NCI-H146 treated with DMSO at 0.1 percent for 48 hours (cell line): Measurements from ENCODE around the gene HNRNPAB.

Experiments
- DNase-seq: peaks from one replicate; lab custom pipeline; 2025; ENCODE audit not compliant: unreplicated experiment; lab: John Stamatoyannopoulos, UW

The HNRNPAB gene

DNA sequence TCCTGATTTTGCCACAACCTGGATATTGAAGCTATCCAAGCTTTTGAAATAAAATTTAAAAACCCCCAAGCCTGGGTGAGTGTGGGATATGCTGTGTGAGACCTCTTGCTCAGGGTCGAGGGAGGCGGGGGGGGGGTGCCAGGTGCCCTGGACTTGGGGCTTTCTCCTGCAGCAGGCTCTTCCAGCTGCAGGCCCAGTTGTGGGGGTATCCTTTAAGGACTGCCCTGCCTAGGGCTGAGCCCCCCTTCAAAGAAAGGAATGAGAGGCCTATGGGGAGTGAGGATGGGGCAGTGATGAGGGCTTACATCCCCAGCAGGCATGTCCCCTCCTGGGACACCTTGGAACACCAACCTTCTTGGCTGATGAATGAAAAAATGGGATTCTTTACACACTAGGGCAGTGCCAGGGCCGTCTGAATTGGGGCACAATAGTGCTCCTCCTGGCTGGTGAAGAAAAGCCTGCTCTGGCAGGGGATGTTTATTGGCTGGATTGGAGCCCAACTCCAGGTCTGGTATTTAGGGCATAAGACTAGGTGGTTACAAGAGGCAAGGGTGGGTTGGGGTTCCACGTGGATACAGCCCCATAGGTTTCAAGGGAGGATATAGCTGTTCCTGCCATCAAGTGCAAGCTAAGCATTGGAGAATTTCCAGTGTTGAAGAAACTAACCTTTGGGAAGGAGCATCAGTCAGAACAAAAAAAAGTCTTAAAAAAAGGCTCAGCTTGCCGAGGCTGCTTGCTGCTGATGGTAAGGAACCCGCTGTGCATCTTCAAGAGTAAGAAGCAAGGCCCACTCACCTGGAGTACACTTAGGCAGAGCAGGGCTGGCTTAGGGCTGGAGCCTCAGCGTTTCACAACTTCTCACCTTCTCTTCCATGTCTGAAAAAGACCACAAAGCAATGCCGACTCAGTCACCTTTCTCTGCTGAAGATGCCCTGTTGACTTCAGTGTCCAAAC, 7.0 kb downstream of the HNRNPAB start:
- DNase-seq: no peak

DNA sequence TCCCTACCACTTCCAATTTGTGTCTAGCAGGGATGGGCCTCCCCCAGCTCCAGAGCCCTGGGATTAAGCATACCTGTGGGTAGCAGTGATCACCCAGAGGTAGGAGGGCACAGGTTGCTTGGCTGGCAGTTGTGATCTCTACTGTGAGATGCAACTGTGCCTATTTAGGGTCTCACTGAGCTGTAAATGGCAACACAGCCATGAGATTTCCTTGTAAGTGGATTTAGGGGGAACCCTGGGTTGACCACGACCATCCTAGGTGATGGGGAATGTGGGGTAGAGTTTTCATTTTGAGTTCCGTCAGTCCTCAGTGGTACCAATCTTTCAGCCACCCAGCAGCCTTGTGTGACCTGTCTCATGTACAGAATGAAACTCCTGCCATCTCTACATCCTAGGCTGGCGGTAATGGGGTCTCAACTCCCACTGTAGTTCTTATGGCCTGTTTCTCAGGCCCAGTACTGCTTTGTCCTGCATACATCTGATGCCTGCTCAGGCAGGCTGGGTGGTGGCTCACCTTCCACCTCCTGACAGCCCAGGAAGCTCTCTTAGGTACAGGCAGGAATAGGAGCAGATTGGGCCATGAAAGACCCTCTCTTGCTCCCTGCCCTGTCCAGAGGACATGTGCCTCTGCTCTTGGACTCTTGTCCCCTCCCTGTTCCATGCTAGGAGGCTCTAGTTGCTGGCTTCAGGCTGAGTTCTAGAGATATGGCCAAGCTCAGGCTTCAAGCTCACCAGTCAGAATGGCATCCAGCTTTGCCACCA, 8.1 kb downstream of the HNRNPAB start:
- DNase-seq: no peak

DNA sequence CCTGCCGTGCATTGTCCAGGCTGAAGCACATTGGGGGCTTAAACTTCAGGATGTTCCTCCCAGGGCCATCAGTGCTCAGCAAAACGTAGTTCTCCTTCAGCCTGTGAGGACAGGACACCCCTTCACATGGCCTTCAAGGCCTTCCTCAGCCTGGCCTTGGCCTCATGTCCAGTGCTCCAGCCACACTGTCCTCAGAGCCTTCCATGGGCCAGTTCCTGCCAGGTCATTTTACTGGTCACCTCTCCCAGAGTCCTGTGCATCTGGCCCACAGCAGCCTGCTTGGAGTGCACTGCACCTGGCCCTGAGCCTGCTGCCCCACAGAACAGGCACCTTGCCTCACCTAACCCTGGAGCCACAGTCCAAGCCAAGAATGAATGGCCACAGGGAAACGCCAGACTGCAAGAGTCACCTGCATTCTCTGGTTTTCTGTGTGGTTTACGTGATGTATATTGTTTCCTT, 8.7 kb downstream of the HNRNPAB start:
- no peak for DNase-seq

DNA sequence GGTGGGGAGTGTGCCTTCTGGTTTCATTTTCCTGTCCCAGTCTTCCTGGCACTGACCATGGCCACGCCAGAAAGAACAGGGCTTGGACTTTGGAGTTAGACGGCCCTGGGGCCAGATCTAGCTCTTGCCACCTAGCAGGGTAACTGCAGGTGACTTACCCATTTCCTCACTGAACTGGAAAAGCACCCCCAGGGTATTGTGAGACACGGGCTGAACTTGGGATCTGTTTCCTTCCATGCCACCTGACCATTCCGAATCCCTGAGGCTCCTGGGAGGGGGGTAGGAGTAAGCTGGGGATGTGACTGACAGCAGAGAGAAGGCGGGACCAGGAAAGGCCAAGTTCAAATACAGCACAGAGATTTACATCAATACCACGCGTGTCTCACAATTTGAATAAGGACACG, 9.4 kb downstream of the HNRNPAB start:
- no peak for DNase-seq

DNA sequence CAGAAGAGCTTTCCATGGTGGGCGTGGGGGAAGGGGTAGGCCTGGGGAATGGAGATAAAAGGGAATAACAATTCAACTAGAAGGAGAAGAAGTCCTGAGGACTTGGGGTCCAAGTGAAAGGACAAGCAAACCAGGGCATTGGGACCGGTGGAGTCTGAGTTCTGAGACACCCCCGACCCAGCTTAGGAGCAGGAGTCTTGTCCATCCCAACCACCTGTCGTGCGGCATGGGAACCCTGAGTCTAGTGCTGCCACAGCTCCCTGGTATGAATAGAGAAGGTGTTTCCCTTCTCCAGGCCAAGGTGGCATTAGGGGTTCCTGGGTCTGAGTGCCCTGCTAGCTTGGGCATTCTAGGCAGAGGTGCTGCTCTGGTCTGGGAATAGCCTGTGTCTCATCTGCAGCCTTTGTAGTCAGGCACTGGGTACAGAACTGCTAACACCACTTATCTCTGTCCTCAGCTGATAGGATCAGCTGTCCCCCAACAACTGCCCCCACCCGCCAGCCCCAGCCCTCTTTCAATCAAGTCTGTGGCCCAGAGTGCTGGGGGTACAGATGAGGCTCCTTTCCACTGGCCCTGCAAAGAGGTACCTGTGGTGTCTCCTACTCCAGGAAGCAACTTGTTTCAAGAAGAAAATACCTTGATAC, 9.9 kb downstream of the HNRNPAB start:
- no peak for DNase-seq

DNA sequence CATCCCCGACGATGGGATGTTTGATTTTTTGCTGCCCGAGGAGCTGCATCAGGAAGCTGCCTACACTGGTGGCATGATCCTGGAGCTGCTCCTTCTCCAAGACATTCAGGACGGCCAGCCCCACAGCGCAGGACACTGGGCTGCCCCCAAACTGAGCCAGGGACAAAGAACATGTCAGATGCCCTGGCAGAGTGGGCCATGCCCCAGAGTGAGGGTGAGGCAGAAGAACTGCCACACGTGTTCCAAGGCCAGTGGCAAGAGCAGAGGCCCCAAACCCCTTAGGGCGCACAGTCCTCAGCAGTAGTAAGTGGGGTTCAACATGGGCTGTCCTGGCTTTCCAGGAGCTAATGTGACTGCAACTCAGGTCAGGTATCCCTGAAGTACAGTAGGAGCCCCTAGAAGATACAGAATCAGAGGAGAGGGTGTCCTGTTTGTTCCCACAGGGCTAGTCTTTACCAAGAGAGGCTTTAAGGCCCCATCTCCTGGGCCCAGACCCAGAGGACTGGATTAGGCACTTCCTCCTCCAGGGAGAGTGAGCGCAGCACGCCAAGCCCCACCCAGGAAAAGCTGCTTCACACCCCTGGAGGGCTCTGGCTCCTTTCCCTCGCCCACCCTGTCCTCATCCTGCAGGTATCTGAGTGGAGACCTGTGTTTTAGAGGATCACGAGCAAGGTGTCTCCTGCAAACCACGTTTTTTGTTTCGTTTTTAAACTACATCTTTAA, 11.1 kb downstream of the HNRNPAB start:
- no peak for DNase-seq

DNA sequence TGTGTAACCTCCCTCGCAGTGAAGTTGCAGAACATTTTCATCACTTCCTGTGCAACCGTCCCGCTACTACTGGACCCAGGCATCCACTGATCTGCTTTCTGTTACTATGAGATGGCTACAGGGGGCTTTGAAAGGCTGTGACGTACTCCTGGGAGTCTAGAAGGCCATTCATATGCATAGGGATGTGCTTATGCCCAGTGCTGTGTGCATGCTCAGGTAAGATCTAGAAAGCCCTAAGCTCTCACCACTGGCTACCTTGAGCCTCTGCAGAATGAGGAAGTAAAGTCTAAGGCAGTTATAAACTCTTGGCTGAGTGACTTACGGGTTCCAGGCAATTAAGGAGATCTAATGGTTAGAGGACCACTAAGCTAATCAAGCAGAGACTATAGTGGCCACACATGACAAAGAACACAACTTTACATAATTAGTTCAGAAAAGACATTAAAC, 11.8 kb downstream of the HNRNPAB start:
- no peak for DNase-seq

DNA sequence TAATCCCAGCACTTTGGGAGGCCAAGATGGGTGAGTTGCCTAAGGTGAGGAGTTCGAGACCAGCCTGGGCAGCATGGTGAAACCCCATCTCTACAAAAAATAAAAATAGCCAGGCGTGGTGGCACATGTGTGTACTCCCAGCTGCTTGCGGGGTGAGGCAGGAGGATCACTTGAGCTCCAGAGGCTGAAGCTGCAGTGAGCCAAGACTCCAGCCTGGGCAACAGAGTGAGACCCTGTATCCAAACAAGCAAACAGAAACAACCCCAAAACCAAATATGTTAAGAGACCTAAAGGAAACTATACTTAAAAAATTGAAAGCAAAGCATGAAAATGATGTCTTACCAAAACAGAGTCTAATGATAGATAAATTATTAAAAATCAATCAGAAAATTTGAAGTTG, 12.4 kb downstream of the HNRNPAB start:
- no peak for DNase-seq

DNA sequence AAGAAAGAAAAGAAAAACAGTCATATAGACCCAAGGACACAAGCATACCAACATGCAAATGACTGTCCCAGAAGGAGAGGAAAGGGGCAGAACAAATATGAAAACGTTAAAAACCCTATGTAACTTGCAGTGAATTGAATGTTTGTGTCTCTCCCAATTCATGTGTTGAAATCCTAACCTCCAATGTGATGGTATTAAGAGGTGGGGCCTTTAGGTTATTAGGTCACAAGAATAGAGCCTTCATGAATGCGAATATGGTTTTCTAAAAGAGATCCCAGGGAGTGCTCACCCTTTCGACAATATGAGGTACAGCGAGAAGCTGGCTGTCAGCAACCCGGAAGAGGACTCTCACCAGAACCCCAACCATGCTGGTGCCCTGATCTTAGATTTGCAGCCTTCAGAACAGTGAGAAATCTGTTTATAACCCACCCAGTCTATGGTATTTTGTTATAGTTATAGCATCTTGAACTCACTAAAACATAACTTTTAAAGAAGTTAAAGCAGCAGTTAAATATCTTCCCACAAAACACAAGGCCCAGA, 14.0 kb downstream of the HNRNPAB start:
- DNase-seq: no peak

DNA sequence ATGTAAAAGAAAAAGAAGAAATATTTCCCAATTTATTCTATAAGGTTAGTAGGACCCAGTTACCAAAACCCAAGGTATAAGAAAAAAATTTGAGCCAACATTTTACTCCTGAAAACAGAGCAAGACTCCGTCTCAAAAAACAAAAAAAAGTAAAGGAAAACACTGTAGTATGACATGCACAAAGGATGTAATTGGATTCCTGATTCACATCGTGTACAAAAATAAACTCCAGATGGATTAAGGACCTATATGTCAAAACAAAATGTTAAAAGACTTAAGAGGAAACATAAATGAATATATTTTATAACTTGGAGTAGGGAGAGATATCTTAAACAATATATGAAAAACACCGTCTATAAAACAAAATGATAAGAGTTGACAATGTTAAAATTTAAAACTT, 14.5 kb downstream of the HNRNPAB start:
- DNase-seq: no peak

DNA sequence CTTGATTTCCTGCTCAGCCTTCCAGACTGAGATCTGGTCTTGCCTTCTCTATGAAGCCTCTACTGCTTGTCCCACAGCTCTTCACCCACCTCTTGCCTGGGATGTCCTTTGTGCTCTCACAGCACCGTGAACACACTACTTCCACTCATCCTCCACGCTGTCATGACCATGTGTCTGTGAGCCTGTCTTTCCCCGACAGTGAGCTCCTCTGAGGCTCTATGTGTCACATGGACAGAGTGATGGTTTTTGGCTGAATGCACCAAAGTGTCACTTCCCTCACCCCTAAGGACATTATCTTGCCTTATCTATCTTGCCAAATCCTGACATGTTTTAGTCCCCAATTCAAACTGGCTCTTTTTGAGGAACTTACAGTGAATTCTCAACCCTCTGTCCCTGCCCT, 16.9 kb downstream of the HNRNPAB start:
- DNase-seq: no peak

DNA sequence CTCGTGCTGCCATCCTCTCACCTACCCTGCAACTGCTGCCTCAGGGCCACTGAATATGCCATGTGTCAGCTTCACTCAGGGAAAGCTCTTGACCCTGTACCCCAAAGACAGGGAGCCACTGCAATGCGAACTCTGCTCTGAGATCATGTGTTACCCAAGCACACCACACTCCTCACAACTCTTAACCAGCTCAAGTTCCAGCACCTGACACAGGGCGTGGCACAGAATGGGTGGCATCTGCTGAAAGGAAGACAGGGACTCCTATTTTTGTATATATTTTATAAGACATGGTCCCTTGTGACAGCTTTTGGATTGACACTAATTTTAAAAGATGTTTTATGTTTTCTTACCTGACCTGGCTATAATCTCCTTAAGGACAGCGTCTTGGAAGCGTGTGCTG, 17.5 kb downstream of the HNRNPAB start:
- no peak for DNase-seq

DNA sequence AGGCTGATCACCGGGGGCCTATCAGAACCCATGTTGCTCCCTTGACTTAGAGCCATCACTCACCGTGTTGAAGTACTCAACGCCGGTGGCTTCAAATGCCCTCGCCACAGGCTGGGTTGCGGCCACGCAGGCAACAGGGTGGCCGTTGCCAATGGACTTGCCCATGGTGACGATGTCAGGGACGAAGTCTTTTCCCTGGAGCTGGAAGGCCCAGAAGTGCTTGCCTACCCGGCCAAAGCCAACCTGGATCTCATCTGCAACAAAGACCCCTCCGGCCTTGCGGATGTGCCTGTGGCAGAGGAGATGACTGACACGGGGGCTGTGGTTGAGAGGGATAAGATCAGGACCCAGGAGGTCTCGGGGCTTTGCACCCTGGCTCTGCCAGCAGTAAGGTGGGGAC, 18.0 kb downstream of the HNRNPAB start:
- no peak for DNase-seq

DNA sequence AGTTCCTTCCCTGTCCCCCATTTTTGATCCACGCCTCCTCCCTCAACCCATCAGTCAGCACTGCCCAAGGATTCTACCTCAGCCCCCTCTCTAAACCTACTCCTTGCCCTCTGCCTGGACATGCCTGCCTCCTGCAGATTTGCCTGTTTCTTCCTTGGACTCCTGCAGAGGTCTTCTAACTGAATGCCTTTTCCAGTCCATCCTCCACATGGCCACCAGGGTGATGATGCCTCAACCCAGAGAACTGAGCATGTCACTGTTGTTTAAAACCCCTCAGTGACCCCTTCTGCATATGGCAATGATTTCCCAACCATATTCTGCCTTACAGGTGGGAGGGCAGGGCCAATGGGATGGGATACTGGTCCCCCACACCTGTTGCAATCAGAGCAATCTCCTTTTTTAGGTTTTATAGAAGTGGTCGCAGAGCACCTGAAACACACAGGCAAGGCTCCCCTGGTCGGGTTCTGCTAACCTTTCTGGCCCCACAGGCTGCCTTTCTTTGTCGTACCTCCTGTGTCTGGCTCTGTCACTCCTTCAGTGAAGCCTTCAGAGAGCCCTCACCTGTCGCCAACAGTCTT, 19.0 kb downstream of the HNRNPAB start:
- DNase-seq: no peak

DNA sequence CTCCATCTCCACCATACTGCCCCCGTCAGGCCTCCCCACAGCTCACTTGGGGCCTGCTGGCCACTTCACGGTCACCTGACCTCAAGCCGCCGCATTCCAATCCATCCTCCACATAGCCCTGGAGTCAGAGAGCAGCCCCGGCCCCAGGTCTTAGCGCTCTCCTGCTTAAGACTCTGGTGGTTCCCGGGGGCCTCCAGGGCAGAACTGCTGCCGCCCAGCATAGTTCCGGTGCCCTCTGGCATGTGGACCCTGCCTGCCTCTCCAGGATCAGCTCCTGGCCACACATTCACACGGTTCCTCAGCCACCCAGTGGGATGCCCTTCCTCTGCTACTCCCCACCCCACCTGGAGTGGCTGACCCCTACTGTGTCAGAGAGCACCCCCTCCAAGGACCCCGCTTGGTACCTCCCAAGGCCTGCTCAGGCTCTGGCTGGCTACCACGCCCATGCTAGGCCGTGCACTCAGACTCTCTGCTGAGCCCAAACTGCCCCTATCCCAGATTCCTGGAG, 19.5 kb downstream of the HNRNPAB start:
- DNase-seq: no peak

DNA sequence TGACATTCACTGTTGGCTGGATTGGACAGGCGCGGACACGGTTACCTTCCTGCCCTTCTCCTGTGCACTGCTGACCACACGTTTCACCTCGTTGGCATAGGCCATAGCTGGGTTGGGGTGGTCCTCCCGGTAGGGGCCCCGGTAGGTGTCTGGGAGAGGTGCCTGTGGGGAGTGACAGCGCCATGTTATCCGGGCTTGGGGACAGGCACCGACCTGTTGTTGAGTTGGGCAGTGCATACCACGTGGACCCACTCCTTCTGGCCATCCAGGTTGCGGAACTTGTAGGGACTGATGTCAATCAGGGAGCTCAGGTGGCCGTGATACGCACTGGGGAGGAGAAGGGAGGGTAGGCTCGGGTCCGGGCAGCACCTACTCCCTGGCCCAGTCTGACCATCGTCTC, 20.1 kb downstream of the HNRNPAB start:
- no peak for DNase-seq

DNA sequence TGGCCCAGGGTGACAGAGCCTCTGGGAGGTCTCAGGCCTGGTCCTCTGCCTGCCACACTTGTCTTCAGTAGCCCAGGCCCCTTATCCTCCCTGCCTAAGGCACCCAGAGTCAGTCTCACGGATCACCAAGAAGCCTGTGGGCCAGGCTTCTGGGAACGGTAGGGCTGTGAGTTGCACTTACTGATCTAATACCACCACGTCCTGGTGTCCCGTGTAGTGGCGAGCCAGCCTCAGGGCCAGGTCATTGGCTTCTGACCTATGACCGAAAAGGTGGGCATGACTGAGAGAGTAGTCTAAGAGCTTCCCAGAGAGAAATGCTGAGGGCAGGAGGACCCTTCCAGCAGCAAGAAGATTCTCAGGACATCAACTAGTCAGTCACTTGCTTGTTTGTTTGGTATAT, 20.8 kb downstream of the HNRNPAB start:
- no peak for DNase-seq

DNA sequence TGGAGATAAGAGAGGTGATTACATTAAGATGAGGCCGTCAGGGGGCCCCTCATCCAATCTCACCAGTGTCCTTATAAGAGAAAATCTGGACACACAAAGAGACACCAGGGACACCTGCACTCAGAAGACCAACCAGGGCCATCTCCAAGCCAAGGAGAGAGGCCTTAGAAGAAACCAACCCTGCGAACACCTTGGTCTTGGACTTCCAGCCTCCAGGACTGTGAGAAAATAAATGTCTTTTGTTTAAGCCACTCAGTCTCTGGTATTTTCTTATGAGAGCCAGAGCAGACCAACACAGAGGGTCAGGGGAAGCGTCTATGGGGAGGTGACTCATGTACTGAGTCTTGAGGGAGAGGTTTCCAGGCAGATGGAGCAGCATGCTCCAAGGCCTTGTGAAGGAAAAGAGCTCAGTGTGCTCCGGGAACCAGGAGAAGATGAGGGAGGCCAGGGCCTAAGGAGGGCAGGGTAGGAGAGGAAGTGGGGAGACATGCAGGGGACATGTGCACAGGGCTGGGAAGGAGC, 22.9 kb downstream of the HNRNPAB start:
- DNase-seq: no peak

DNA sequence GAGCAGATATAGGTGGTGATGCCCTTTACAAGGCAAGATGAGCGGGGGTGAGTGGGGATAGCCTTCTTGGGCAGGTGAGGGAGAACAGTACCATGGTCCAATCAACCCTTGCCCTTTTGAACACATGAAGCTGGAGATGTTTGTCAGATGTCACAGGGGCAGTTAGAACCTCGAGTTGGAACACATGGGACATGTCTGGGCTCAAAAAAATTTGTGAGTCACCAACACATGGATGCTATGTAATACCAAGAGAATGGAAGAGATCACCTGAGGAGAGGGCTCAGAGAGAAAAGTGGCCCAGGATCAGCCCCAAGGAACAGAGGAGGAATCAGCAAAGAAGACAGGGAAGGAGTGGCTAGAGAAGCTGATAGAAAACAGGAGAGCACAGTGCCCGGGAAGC, 23.6 kb downstream of the HNRNPAB start:
- DNase-seq: no peak

DNA sequence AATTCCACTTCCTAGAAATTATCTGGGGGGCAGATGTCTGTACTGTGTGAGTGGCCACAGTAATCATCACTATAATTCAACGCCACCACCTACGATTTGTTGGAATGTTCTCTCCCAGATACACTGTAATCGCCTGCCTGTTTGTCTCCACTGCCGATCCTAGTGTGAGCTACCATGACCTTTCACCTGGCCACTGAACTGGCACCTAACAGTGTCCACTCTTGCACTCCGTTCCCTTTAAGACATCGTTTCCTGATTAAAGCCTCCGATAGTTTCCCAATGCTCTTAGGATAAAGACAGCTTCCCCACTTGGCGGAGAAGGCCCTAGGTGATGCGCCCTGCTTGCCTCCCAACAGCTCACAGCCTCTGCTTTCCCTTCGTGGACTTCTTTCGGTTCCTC, 24.3 kb downstream of the HNRNPAB start:
- DNase-seq: no peak
